A549 (cell line): ENCODE data around the gene CACNB1. TPM values are rescaled to one million over a fixed set of nuclear protein-coding genes. Genes with fewer than 3 reads are reported as not detected.

Experiments used
- ATAC-seq, 2 experiments: fragments of 200-7000 bp in 1 of 2; fragments of >200 bp in 1 of 2; cut with Nextera tagmentation in 1 of 2; cut with Tn5 transposase in 1 of 2; 3 replicates each; pipeline versions ENCODE4 v1.8.0 to v1.9.1; 2018 to 2020; ENCODE audit warnings: mild to moderate bottlenecking in 1 of 2, moderate library complexity in 1 of 2
- CTCF ChIA-PET: fragments of 300-600 bp; sonication (Branson Sonifier 250); formaldehyde crosslinking; extraction: SDS; loops from one replicate; lab custom pipeline; 2021; ENCODE audit warnings: antibody characterized with exemption, inconsistent platforms; lab: Yijun Ruan, JAX
- POLR2A ChIA-PET: fragments of 350-600 bp; formaldehyde crosslinking; extraction: SDS; loops from one replicate; lab custom pipeline; 2021; ENCODE audit warnings: antibody characterized with exemption, inconsistent platforms; lab: Yijun Ruan, JAX
- DNase-seq, 2 experiments: peaks; one replicate each; pipeline versions ENCODE4 v3.0.0 to v3.0.0-alpha.2; 2011 to 2016; ENCODE audit warnings: low read depth in 1 of 2, low spot score in 1 of 2
- FAIRE-seq: peaks from 2 replicates; lab custom pipeline; 2011; peaks lifted over from hg19 to GRCh38; lab: Jason Lieb, UNC
- H3K27ac ChIP-seq, 2 experiments: fragments of >200 bp; sonication (Bioruptor Twin); formaldehyde crosslinking; 3 replicates each; pipeline ENCODE4 v1.5.1; 2016 to 2017
- H3K4me1 ChIP-seq: fragments of >200 bp; sonication (Bioruptor Twin); formaldehyde crosslinking; 3 replicates; pipeline ENCODE4 v1.6.1; 2016
- H3K4me2 ChIP-seq: fragments of >200 bp; sonication (Bioruptor Twin); formaldehyde crosslinking; 3 replicates; pipeline ENCODE4 v1.6.1; 2016
- H3K4me3 ChIP-seq: fragments of >200 bp; sonication (Bioruptor Twin); formaldehyde crosslinking; 3 replicates; pipeline ENCODE4 v1.5.1; 2016
- H3K9me3 ChIP-seq: fragments of >200 bp; sonication (Bioruptor Twin); formaldehyde crosslinking; 3 replicates; pipeline ENCODE4 v1.6.1; 2016
- CEBPB ChIP-seq, 2 experiments: fragments of >200 bp in 1 of 2; sonication (Bioruptor Twin) in 1 of 2; formaldehyde crosslinking in 1 of 2; IDR thresholded peaks; 2 replicates each; pipeline ENCODE4 v1.6.1; 2012 to 2016
- CHD4 ChIP-seq: fragments of 200-600 bp; sonication (generic); IDR thresholded peaks from 2 replicates; pipeline ENCODE4 v1.6.1; 2016; ENCODE audit warnings: antibody characterized with exemption, mild to moderate bottlenecking, borderline replicate concordance
- EHMT2 ChIP-seq: fragments of 200-600 bp; sonication (generic); IDR thresholded peaks from 2 replicates; pipeline ENCODE4 v1.6.1; 2016; ENCODE audit warnings: antibody characterized with exemption, low read depth, mild to moderate bottlenecking, moderate library complexity
- ESRRA ChIP-seq: fragments of 150-350 bp; IDR thresholded peaks from 2 replicates; pipeline ENCODE4 v1.6.1; 2014; ENCODE audit warnings: mild to moderate bottlenecking, low read length, borderline replicate concordance
- HDAC2 ChIP-seq: fragments of 200-600 bp; sonication (generic); IDR thresholded peaks from 2 replicates; pipeline ENCODE4 v1.6.1; 2016
- JUNB ChIP-seq: fragments of >200 bp; sonication (Bioruptor Twin); formaldehyde crosslinking; IDR thresholded peaks from 2 replicates; pipeline ENCODE4 v1.6.1; 2016
- KDM5A ChIP-seq: fragments of 200-600 bp; sonication (generic); IDR thresholded peaks from 2 replicates; pipeline ENCODE4 v1.6.1; 2016; ENCODE audit warnings: antibody characterized with exemption, mild to moderate bottlenecking
- MAFK ChIP-seq: fragments of 450-650 bp; IDR thresholded peaks from 2 replicates; pipeline ENCODE4 v1.6.1; 2014; ENCODE audit not compliant: partially characterized antibody
- MYC ChIP-seq: IDR thresholded peaks from 2 replicates; pipeline ENCODE4 v1.6.1; 2012; ENCODE audit warnings: mild to moderate bottlenecking, inconsistent platforms, low read length, improper control_type of control experiment, borderline replicate concordance
- NPAS2 ChIP-seq: fragments of 250-450 bp; sonication (Bioruptor Pico); IDR thresholded peaks from 2 replicates; pipeline ENCODE4 v1.8.0; 2022; ENCODE audit warnings: mild to moderate bottlenecking, moderate library complexity, borderline replicate concordance
- PHF8 ChIP-seq: fragments of 200-600 bp; sonication (generic); IDR thresholded peaks from 2 replicates; pipeline ENCODE4 v1.6.1; 2016; ENCODE audit warnings: low read depth, mild to moderate bottlenecking, antibody characterized with exemption, moderate library complexity, borderline replicate concordance
- POLR2A ChIP-seq: IDR thresholded peaks from 2 replicates; pipeline ENCODE4 v1.6.1; 2012; ENCODE audit warnings: mild to moderate bottlenecking, low read length
- RAD21 ChIP-seq, 2 experiments: fragments of >200 bp in 1 of 2; sonication (Bioruptor Twin) in 1 of 2; formaldehyde crosslinking in 1 of 2; IDR thresholded peaks in 1 of 2; conservative IDR thresholded peaks in 1 of 2; 2 replicates in 1 of 2; 3 replicates in 1 of 2; pipeline ENCODE4 v1.6.1; 2012 to 2018; ENCODE audit warnings: inconsistent platforms in 1 of 2
- RNF2 ChIP-seq: fragments of 200-600 bp; sonication (generic); IDR thresholded peaks from 2 replicates; pipeline ENCODE4 v1.6.1; 2016; ENCODE audit warnings: low read depth, mild to moderate bottlenecking, antibody characterized with exemption, moderate library complexity, borderline replicate concordance
- SMC3 ChIP-seq: fragments of >200 bp; sonication (Bioruptor Twin); formaldehyde crosslinking; IDR thresholded peaks from 3 replicates; pipeline ENCODE4 v1.6.1; 2018; ENCODE audit warnings: inconsistent platforms
- SREBF2 ChIP-seq: fragments of 450-650 bp; IDR thresholded peaks from 2 replicates; pipeline ENCODE4 v1.6.1; 2014; ENCODE audit warnings: mild to moderate bottlenecking, moderate library complexity
- ZC3H11A ChIP-seq: fragments of 450-650 bp; IDR thresholded peaks from 2 replicates; pipeline ENCODE4 v1.6.1; 2014; ENCODE audit warnings: antibody characterized with exemption, mild to moderate bottlenecking
- ZSCAN20 ChIP-seq: fragments of 250-450 bp; sonication (Bioruptor Pico); IDR thresholded peaks from 2 replicates; pipeline ENCODE4 v1.8.0; 2022; ENCODE audit warnings: mild to moderate bottlenecking, moderate library complexity
- WGBS: methylation state at CpG from one replicate; pipeline ENCODE4 v1.1.6; 2017; ENCODE audit errors: missing lambda C conversion rate; 5-methylcytosine and 5-hydroxymethylcytosine counted together
- polyA plus RNA-seq, 4 experiments: library from polyadenylated mRNA; depleted of rRNA in 3 of 4; stranded (reverse); fragments of >200 nt; fragmentation: RNase III in 1 of 4; extraction: RNeasy Plus Mini Kit Qiagen cat#74134 plus additional on column Dnase treatment in 1 of 4; gene quantifications; 2 replicates in 3 of 4; 3 replicates in 1 of 4; pipeline ENCODE4 v1.2.3, GENCODE V29; 2011 to 2017
- TF ChIP-seq, protein P1 (sequence below): fragments of 450-650 bp; IDR thresholded peaks from 2 replicates; pipeline ENCODE4 v1.6.1; 2014; ENCODE audit warnings: antibody characterized with exemption
- TF ChIP-seq, protein P2 (sequence below): fragments of 200-600 bp; sonication (generic); IDR thresholded peaks from 2 replicates; pipeline ENCODE4 v1.6.1; 2016; ENCODE audit warnings: antibody characterized with exemption, mild to moderate bottlenecking, moderate library complexity
- TF ChIP-seq, protein P3 (sequence below): IDR thresholded peaks from 2 replicates; pipeline ENCODE4 v1.6.1; 2012; ENCODE audit warnings: low read depth, borderline replicate concordance
- TF ChIP-seq, protein P4 (sequence below): IDR thresholded peaks from 2 replicates; pipeline ENCODE4 v1.6.1; 2012
- TF ChIP-seq, protein P5 (sequence below): fragments of >200 bp; sonication (Bioruptor Twin); formaldehyde crosslinking; IDR thresholded peaks from 2 replicates; pipeline ENCODE4 v1.6.1; 2016

The CACNB1 gene
- polyA plus RNA-seq, 2 of the 4 experiments (the other 2 are of a cell fraction) = 3.6 to 3.9 TPM

DNA sequence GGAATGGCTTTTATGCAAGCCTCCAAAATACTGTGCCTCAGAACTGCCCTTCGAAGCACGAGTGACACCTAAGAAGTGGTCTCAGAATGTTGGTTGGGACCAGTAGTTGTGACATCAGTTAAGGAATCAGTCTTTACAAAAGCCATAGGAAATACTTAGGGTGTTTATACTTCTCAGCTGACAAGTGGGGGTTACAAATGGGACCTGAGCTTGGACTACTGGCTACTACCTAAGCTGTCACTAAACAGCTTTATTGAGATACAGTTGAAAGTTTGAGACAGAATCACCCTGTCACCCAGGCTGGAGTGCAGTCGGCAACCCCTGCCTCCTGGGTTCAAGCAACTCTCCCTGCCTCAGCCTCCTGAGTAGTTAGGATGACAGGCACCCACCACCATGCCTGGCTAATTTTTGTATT is 7.7 kb upstream of the CACNB1 start (continued):
- TF ChIP-seq ZC3H11A = no peak
- TF ChIP-seq, protein P1, sequence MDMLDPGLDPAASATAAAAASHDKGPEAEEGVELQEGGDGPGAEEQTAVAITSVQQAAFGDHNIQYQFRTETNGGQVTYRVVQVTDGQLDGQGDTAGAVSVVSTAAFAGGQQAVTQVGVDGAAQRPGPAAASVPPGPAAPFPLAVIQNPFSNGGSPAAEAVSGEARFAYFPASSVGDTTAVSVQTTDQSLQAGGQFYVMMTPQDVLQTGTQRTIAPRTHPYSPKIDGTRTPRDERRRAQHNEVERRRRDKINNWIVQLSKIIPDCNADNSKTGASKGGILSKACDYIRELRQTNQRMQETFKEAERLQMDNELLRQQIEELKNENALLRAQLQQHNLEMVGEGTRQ = no peak
- no peak for TF ChIP-seq KDM5A
- no peak for TF ChIP-seq ESRRA
- no peak for TF ChIP-seq SREBF2
- no peak for TF ChIP-seq POLR2A
- TF ChIP-seq, protein P2, sequence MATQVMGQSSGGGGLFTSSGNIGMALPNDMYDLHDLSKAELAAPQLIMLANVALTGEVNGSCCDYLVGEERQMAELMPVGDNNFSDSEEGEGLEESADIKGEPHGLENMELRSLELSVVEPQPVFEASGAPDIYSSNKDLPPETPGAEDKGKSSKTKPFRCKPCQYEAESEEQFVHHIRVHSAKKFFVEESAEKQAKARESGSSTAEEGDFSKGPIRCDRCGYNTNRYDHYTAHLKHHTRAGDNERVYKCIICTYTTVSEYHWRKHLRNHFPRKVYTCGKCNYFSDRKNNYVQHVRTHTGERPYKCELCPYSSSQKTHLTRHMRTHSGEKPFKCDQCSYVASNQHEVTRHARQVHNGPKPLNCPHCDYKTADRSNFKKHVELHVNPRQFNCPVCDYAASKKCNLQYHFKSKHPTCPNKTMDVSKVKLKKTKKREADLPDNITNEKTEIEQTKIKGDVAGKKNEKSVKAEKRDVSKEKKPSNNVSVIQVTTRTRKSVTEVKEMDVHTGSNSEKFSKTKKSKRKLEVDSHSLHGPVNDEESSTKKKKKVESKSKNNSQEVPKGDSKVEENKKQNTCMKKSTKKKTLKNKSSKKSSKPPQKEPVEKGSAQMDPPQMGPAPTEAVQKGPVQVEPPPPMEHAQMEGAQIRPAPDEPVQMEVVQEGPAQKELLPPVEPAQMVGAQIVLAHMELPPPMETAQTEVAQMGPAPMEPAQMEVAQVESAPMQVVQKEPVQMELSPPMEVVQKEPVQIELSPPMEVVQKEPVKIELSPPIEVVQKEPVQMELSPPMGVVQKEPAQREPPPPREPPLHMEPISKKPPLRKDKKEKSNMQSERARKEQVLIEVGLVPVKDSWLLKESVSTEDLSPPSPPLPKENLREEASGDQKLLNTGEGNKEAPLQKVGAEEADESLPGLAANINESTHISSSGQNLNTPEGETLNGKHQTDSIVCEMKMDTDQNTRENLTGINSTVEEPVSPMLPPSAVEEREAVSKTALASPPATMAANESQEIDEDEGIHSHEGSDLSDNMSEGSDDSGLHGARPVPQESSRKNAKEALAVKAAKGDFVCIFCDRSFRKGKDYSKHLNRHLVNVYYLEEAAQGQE = no peak
- no peak for TF ChIP-seq ZSCAN20 (CRISPR knock-in tag)
- TF ChIP-seq CEBPB (IDR thresholded peaks at IDR 0.05) = no peak
- TF ChIP-seq HDAC2 = no peak
- TF ChIP-seq, protein P3, sequence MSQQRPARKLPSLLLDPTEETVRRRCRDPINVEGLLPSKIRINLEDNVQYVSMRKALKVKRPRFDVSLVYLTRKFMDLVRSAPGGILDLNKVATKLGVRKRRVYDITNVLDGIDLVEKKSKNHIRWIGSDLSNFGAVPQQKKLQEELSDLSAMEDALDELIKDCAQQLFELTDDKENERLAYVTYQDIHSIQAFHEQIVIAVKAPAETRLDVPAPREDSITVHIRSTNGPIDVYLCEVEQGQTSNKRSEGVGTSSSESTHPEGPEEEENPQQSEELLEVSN = no peak
- TF ChIP-seq NPAS2 (CRISPR knock-in tag) = no peak
- TF ChIP-seq EHMT2 = no peak
- no peak for TF ChIP-seq RNF2
- TF ChIP-seq SMC3 = no peak

DNA sequence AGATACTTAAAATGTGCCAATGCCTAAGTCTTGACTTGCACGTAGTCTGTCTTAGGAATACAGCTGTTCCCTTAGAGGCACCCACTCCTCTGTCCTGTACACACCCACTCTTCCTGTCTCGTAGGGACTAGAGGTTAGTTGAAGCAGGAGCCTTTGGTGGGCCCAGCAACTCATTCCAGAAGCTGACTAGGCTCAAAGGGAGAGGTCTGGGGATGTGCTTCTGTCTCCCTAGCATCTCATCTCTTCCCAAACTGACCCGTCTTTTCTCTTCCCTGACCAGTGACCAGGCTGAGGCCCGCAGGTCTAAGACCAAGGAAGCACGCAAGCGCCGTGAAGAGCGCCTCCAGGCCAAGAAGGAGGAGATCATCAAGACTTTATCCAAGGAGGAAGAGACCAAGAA is 6.8 kb upstream of the CACNB1 start:
- no peaks in the 10 kb centered on the region for H3K9me3 ChIP-seq
- DNase-seq = no peak
- ChIA-PET POLR2A (interaction anchor here (0.6 to 1.2 kb wide), 2 partner anchors 8 to 32 kb away, joined by 3 to 7 read pairs; no protein-coding TSS in a partner anchor), CTCF (interaction anchor here (0.9 to 31.5 kb wide), 4 partner anchors 15 to 149 kb away, joined by 3 to 1140 read pairs (median 54); no protein-coding TSS in a partner anchor)
- peaks cover 25% of the 10 kb centered on the region for H3K4me1 ChIP-seq
- no peak overlapping the region for H3K27ac ChIP-seq
- no peak overlapping the region for H3K4me3 ChIP-seq
- TF ChIP-seq MAFK (no peak), CHD4 (no peak), HDAC2 (no peak), RAD21 (conservative IDR thresholded peaks at IDR 0.05 in 1 of 2, IDR thresholded peaks at IDR 0.05 in 1 of 2) (no peak), ESRRA (no peak), JUNB (no peak), MYC (no peak), PHF8 (no peak), NPAS2 (CRISPR knock-in tag) (no peak), ZC3H11A (no peak)
- TF ChIP-seq, protein P4, sequence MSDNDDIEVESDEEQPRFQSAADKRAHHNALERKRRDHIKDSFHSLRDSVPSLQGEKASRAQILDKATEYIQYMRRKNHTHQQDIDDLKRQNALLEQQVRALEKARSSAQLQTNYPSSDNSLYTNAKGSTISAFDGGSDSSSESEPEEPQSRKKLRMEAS = no peak
- TF ChIP-seq, protein P5, sequence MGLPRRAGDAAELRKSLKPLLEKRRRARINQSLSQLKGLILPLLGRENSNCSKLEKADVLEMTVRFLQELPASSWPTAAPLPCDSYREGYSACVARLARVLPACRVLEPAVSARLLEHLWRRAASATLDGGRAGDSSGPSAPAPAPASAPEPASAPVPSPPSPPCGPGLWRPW = no peak
- 91% methylated on average over 8 of the region's 8 CpGs for WGBS
- no peak overlapping the region for H3K4me2 ChIP-seq
- no peak for FAIRE-seq
- ATAC-seq = no peak
